ENCODE results near the gene SEPTIN5. TPM values are rescaled to one million over a fixed set of nuclear protein-coding genes. Genes with fewer than 3 reads are reported as not detected.
A peak's percentile ranks its signal among the peaks of the same experiment; 100 is the strongest.

The SEPTIN5 gene
- total and polyA plus RNA-seq, 7 donors = 3.7 to 10.9 (median 7.0) TPM

GRCh38 chr22:19769393-19769715, 55.1 kb downstream of the SEPTIN5 start:
- Histone ChIP-seq H3K4me1 (no peaks in the 10 kb centered on the region), H3K4me3 (no peak overlapping the region), H3K9me3 (no peaks in the 10 kb centered on the region), H3K27me3 (ENCODE audit: insufficient read depth in 3 of 3, low read length in 2 of 3) (peaks cover 0 to 13% (median 0%) of the 10 kb centered on the region in 3 donors), H3K27ac (no peak overlapping the region), H3K36me3 (ENCODE audit: insufficient read depth in 1 of 2, low read depth in 1 of 2) (peaks cover 0 to 21% of the 10 kb centered on the region in 2 donors)
- DNase-seq (peak in 1 of 2 donors; percentile 35), ATAC-seq (no peak)
- 82 to 91% (median 85%) methylated on average over 12 of the region's 12 CpGs for WGBS, 3 donors
- TF ChIP-seq CTCF (IDR thresholded peaks at IDR 0.05) = no peak
- intact Hi-C loops (cut with DNase I) = no loop called here

- TF ChIP-seq CTCF (IDR thresholded peaks at IDR 0.05) = no peak
- no peak for ATAC-seq
- intact Hi-C loops (cut with DNase I) = no loop called here
- Histone ChIP-seq H3K4me1 (no peaks in the 10 kb centered on the region), H3K36me3 (ENCODE audit: insufficient read depth in 1 of 2, low read depth in 1 of 2) (peaks cover 0 to 11% of the 10 kb centered on the region in 2 donors), H3K27me3 (ENCODE audit: insufficient read depth in 3 of 3, low read length in 2 of 3) (peaks cover 0 to 13% (median 1%) of the 10 kb centered on the region in 3 donors), H3K9me3 (no peaks in the 10 kb centered on the region), H3K4me3 (no peak overlapping the region), H3K27ac (no peak overlapping the region)
- peak; percentile 7 to 40 for DNase-seq
- WGBS, 3 donors = 86 to 89% (median 88%) methylated on average over 25 of the region's 25 CpGs
Measured at GRCh38 chr22:19770349-19771220, 56.3 kb downstream of the SEPTIN5 start.

GRCh38 chr22:19772422-19772672, 58.0 kb downstream of the SEPTIN5 start:
- ATAC-seq (no peak), DNase-seq (no peak)
- Histone ChIP-seq H3K36me3 (ENCODE audit: insufficient read depth in 1 of 2, low read depth in 1 of 2) (peaks cover 0 to 8% of the 10 kb centered on the region in 2 donors), H3K4me3 (no peak overlapping the region), H3K9me3 (no peaks in the 10 kb centered on the region), H3K4me1 (no peaks in the 10 kb centered on the region), H3K27ac (no peak overlapping the region), H3K27me3 (ENCODE audit: insufficient read depth in 3 of 3, low read length in 2 of 3) (peaks cover 0 to 12% (median 1%) of the 10 kb centered on the region in 3 donors)
- WGBS, 3 donors = 70 to 78% (median 71%) methylated on average over 4 of the region's 4 CpGs
- TF ChIP-seq CTCF (IDR thresholded peaks at IDR 0.05) = no peak
- intact Hi-C loops (cut with DNase I) = no loop called here

Other genes with a start within 250 kb of the SEPTIN5 start
- gene UFD1, start 235.3 kb upstream of the SEPTIN5 start, total RNA-seq = 10 to 100 TPM; 44.3 to 97.4 (median 58.4) TPM
- gene UFD1, start 235.3 kb upstream of the SEPTIN5 start, polyA plus RNA-seq = 100 to 1,000 TPM in 2 of 3 donors, 10 to 100 TPM in 1; 79.6 to 226 (median 124) TPM
- under 1 TPM in 2 of 4 donors, not detected in 2; 0.50 to 0.71 TPM for gene CDC45, start 234.6 kb upstream of the SEPTIN5 start, total RNA-seq
- gene CDC45, start 234.6 kb upstream of the SEPTIN5 start, polyA plus RNA-seq = under 1 TPM; 0.30 to 0.77 (median 0.73) TPM
- 10 to 100 TPM; 23.0 to 57.2 (median 35.5) TPM for gene CLDN5, start 190.1 kb upstream of the SEPTIN5 start, total RNA-seq
- 100 to 1,000 TPM in 2 of 3 donors, 10 to 100 TPM in 1; 25.4 to 138 (median 103) TPM for gene CLDN5, start 190.1 kb upstream of the SEPTIN5 start, polyA plus RNA-seq
- 1 to 10 TPM in 1 of 4 donors, not detected in 3; 1.8 TPM for gene GP1BB, start 9.0 kb downstream of the SEPTIN5 start, total RNA-seq
- under 1 TPM; 0.14 to 0.63 (median 0.53) TPM for gene GP1BB, start 9.0 kb downstream of the SEPTIN5 start, polyA plus RNA-seq
- 100 to 1,000 TPM in 2 of 4 donors, 10 to 100 TPM in 2; 76.0 to 112 (median 91.8) TPM for gene TBX1, start 46.3 kb downstream of the SEPTIN5 start, total RNA-seq
- gene TBX1, start 46.3 kb downstream of the SEPTIN5 start, polyA plus RNA-seq = 10 to 100 TPM; 18.2 to 80.8 (median 63.8) TPM
- gene GNB1L, start 140.4 kb downstream of the SEPTIN5 start, total RNA-seq = 1 to 10 TPM; 1.5 to 3.4 (median 3.0) TPM
- 1 to 10 TPM; 3.3 to 7.6 (median 3.6) TPM for gene GNB1L, start 140.4 kb downstream of the SEPTIN5 start, polyA plus RNA-seq
- 1 to 10 TPM; 5.3 to 9.7 (median 8.1) TPM for gene RTL10, start 140.4 kb downstream of the SEPTIN5 start, total RNA-seq
- 1 to 10 TPM; 5.9 to 7.9 (median 6.3) TPM for gene RTL10, start 140.4 kb downstream of the SEPTIN5 start, polyA plus RNA-seq
- gene COMT, start 227.3 kb downstream of the SEPTIN5 start, total RNA-seq = 100 to 1,000 TPM in 2 of 4 donors, 10 to 100 TPM in 2; 63.6 to 146 (median 115) TPM
- 100 to 1,000 TPM; 100 to 142 (median 117) TPM for gene COMT, start 227.3 kb downstream of the SEPTIN5 start, polyA plus RNA-seq
- 10 to 100 TPM; 18.4 to 35.1 (median 24.5) TPM for gene TXNRD2, start 227.3 kb downstream of the SEPTIN5 start, total RNA-seq
- 10 to 100 TPM; 13.7 to 23.5 (median 16.0) TPM for gene TXNRD2, start 227.3 kb downstream of the SEPTIN5 start, polyA plus RNA-seq